ENCODE measurements around the gene NQO2. TPM values are rescaled to one million over a fixed set of nuclear protein-coding genes. Genes with fewer than 3 reads are reported as not detected.
A peak's percentile ranks its signal among the peaks of the same experiment; 100 is the strongest.

Gene NQO2, protein sequence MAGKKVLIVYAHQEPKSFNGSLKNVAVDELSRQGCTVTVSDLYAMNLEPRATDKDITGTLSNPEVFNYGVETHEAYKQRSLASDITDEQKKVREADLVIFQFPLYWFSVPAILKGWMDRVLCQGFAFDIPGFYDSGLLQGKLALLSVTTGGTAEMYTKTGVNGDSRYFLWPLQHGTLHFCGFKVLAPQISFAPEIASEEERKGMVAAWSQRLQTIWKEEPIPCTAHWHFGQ
- 19.1 and 19.5 TPM in 2 replicates for total RNA-seq (ENCODE audit: low replicate concordance)
- long read RNA-seq, full-length matches to known transcripts: 31 of 53 reads
- long read RNA-seq, partial matches to known transcripts: 2 of 53 reads
- long read RNA-seq, other reads (novel, unspliced or antisense): 20 of 53 reads

GRCh38 chr6:2999618-3000557 lies at the start of gene NQO2:
TSS of gene NQO2 (plus strand) at chr6:2999894. CDS start at chr6:3006553, 6,659 bp downstream.
- Mint-ChIP-seq H3K27ac (peak within 1 kb of the TSS; percentile 94), H3K36me3 (peaks cover 5% of the 10 kb centered on the region), H3K27me3 (no peaks in the 10 kb centered on the region), H3K4me1 (ENCODE audit: unreplicated experiment) (peaks cover 19% of the 10 kb centered on the region), H3K9me3 (no peaks in the 10 kb centered on the region), H3K4me3 (peak within 1 kb of the TSS; percentile 93)
- DNase-seq (ENCODE audit: extremely low spot score, unreplicated experiment): peak; percentile 95
- TF ChIP-seq, protein P1, sequence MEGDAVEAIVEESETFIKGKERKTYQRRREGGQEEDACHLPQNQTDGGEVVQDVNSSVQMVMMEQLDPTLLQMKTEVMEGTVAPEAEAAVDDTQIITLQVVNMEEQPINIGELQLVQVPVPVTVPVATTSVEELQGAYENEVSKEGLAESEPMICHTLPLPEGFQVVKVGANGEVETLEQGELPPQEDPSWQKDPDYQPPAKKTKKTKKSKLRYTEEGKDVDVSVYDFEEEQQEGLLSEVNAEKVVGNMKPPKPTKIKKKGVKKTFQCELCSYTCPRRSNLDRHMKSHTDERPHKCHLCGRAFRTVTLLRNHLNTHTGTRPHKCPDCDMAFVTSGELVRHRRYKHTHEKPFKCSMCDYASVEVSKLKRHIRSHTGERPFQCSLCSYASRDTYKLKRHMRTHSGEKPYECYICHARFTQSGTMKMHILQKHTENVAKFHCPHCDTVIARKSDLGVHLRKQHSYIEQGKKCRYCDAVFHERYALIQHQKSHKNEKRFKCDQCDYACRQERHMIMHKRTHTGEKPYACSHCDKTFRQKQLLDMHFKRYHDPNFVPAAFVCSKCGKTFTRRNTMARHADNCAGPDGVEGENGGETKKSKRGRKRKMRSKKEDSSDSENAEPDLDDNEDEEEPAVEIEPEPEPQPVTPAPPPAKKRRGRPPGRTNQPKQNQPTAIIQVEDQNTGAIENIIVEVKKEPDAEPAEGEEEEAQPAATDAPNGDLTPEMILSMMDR (conservative IDR thresholded peaks at IDR 0.05): no peak

DNA sequence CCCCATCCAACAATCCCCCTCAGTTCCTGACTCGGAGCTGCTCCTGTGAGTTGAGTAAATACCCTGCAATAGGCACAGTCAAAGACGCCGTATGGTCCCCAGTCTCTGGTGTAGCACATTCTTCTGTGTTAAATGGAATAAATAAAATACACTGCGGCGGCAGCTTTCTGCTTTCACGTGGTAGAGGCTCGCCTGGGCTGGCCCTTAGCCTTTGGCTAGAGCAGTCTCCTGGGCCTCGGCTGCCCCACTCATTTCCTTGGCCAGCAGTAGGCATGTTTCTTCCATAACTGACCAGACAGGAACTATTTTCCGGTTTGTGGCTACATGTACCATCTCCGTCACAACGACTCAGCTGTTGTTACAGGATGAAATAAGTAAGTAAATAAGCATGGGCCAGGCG lies 49.0 kb upstream of the NQO2 start:
- DNase-seq (ENCODE audit: extremely low spot score, unreplicated experiment): no peak
- Mint-ChIP-seq H3K27me3 (no peaks in the 10 kb centered on the region), H3K4me3 (no peak overlapping the region), H3K36me3 (peaks cover 10% of the 10 kb centered on the region), H3K9me3 (no peaks in the 10 kb centered on the region), H3K27ac (no peak overlapping the region), H3K4me1 (ENCODE audit: unreplicated experiment) (peaks cover 10% of the 10 kb centered on the region)
- TF ChIP-seq, protein P1 (conservative IDR thresholded peaks at IDR 0.05): no peak

GRCh38 chr6:2951728-2952127 lies 48.0 kb upstream of the NQO2 start:
- H3K4me1 Mint-ChIP-seq (ENCODE audit: unreplicated experiment): peaks cover 10% of the 10 kb centered on the region
- H3K27ac Mint-ChIP-seq: peak overlapping the region; percentile 15

DNA sequence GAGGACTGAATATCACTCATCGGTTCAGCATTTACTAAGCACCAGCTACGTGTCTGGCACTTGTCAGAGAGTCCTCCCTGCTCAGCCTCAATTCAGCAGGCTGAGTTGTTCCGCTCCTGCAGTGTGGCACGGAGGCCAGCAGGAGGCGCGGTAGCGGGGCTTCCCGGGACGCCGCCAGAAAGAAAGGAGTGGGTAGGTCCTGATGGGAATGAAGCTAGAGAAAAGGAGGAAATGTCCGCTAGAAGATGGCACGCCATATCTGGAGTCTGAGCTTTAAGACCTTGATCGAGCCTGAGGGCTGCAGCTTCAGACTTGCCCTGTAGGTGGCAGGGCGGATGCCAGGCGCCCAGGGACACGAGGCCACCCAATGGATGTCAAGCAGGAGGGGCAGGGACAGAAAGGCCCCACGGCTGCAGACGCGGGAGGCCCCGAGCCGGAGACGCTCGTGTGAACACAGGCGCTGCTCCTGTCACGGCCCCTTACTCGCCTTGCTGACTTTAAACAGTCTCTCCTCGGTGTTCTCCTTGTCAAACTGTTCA lies 47.1 kb upstream of the NQO2 start:
- Mint-ChIP-seq H3K4me1 (ENCODE audit: unreplicated experiment) (peaks cover 14% of the 10 kb centered on the region), H3K36me3 (peaks cover 10% of the 10 kb centered on the region), H3K9me3 (no peaks in the 10 kb centered on the region), H3K27me3 (no peaks in the 10 kb centered on the region), H3K27ac (no peak overlapping the region), H3K4me3 (peak overlapping the region; percentile 58)
- no peak for DNase-seq (ENCODE audit: extremely low spot score, unreplicated experiment)
- TF ChIP-seq, protein P1 (conservative IDR thresholded peaks at IDR 0.05): peak; percentile 95

More at GRCh38 chr6:2951728-2952127, 48.0 kb upstream of the NQO2 start:
- TF ChIP-seq, protein P1 (conservative IDR thresholded peaks at IDR 0.05): no peak
- Mint-ChIP-seq H3K27me3 (no peaks in the 10 kb centered on the region), H3K4me3 (no peak overlapping the region), H3K9me3 (no peaks in the 10 kb centered on the region), H3K36me3 (peaks cover 10% of the 10 kb centered on the region)
- peak; percentile 54 for DNase-seq (ENCODE audit: extremely low spot score, unreplicated experiment)

GRCh38 chr6:2953098-2953497 lies 46.6 kb upstream of the NQO2 start:
- TF ChIP-seq, protein P1 (conservative IDR thresholded peaks at IDR 0.05): no peak
- H3K4me3 Mint-ChIP-seq: no peak overlapping the region
- no peak overlapping the region for H3K27ac Mint-ChIP-seq
- H3K36me3 Mint-ChIP-seq: peaks cover 6% of the 10 kb centered on the region
- peaks cover 14% of the 10 kb centered on the region for H3K4me1 Mint-ChIP-seq (ENCODE audit: unreplicated experiment)
- no peaks in the 10 kb centered on the region for H3K9me3 Mint-ChIP-seq
- no peaks in the 10 kb centered on the region for H3K27me3 Mint-ChIP-seq
- DNase-seq (ENCODE audit: extremely low spot score, unreplicated experiment): no peak

Measured in type B pancreatic cell (in vitro differentiated cells).